HG03045 (cell line): ENCODE results near the gene MAGI1.

Experiments
- ATAC-seq: cut with Tn5 transposase; IDR thresholded peaks from one replicate; pipeline ENCODE4 v1.9.1; 2021; ENCODE audit warnings: mild to moderate bottlenecking, moderate library complexity; ENCODE audit not compliant: unreplicated experiment

MAGI1 gene

DNA sequence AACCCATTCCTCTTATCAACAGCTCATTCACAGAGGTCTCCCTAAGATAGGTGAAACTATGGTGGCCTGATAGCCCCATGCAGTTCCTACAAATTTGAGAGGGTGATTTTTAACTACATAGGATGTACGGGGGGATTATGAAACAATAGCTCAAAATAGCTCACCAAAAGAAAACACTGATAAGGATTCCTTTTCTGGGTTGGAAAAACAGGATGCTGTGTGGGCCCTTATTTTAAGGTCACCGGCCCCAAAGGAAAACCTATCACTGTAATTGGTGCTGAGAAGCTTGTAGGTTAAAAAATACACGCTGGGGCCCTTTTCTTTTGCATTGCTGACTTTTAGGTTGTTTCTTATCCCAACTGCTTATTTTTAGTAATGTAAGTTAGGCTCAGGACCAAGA, 627.4 kb downstream of the MAGI1 start:
- ATAC-seq, result no peak

DNA sequence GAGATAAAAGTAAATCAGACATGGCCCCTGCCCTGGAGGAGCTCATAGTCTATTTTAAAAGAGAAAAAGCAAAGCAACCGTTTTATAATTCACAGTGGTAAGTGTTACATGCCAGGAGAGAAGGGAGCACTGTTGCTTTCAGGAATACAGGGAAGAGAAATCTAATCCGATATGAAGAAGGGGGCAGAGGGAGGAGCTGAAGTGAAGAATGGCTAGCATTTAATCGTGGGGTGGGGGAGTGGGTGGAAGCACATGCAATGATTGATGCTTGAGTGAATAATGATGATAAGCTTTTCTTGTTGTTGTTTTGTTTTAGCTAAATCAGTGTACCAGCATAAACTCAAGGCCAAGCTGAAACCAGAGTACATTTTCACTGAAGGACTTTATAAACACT, 629.5 kb downstream of the MAGI1 start:
- no peak for ATAC-seq

DNA sequence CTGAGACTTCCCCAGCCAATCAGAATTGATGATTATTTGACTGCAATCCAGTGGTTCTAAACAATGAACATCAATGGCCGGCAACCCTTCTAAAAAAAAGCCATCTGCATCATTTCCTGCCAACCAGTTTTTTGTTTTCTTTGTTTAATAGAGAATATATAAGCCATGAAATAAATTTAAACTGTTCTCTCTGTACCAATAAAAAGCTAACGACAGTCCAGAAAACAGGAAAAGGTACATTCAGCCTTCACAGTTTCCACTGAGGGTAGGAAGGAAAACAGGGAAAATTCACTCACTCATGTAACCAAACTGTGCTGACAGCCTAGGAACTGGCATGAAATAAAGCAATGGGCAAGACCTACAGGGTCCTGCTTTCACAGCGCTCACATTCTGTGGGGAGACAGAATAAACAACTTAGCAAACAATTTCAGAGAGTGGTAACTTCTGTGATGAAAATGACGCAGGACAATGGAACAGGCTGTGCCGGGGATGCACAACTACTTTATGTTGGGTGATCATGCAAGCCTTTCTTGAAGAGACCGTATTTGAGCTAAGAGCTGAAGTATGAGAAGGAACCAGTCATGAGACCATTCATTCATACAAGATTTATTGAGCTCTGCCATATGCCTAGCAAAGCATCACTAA, 630.1 kb downstream of the MAGI1 start:
- ATAC-seq, result no peak

DNA sequence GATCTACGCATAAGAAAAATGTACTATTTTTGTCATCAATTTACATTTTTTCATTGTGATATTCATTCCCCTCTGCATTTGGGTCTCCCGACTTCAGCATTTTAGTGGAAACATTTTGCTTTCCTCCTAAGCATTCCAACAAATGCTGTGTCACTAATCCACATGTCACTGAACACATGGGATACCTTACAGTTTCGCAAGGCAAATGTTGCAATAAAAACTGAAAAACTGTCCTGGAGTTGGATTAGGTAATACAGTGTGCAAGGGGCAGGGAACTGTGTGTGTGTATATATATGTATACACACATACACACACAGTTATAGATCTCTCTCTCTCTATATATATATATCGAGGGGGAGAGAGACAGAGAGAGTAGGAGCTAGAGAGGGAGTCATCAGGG, 632.2 kb downstream of the MAGI1 start:
- ATAC-seq, result no peak

DNA sequence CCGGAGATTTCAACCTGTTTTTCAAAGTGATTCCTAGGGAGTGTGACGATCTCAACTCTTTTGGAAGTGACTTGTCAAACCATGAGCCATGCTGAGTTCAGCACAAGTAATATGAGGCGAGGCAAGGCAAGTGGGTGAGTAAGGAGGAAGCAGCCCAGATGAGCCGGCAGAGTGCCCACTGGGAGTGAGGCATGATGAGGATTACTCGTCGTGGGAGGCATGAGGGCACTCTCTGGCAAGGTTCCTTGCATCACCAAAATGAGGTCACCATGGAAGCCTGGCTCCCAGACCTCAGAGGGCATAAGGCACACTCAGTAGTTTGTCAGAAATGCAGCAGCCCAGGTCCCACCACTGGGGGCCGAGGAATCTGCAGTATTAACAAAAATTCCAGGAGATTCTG, 636.1 kb downstream of the MAGI1 start:
- ATAC-seq, result no peak

DNA sequence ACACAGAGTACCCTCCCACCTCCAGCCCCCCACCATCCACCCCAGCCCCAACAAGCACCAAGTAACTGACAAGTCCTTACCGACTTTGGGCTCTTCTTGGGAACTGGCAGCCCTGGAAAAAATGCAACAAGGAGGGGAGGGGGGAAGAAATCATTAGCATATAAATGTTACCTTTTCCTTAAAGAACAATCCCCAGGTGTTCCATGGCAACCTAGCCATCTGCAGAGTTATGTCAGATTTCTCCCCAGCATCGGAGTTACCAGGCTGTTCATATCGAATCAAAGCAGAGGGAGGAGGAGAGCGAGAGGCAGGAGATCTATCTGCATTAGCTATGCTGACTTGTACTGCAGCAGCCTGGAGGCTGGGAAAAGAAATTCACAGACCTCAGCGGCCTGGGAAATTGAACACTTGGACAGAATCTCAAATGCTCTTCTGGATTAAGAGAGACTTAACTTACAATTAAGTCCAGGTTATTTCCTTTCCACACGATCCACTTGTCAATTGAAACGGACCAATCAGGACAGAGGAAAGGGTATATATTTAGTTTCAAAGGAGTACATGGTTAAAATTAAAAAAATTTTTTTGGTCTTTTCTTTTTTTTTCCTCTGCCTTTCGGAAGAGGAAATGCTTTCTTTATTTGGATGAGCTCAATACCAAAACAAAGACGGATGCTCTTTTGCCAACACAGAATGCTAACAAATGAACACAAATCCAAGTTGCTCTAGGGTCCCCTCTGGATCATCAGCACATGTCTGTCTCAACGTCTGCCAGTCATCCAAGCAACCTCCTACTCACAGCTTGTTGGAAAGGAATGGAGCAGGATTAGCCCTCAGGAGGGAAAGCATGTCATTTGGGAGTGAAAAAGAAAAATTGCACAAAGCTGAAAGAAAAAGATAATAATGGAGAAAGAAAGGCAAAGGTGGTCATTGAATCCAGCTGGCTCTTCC, 637.1 kb downstream of the MAGI1 start:
- ATAC-seq, result no peak

DNA sequence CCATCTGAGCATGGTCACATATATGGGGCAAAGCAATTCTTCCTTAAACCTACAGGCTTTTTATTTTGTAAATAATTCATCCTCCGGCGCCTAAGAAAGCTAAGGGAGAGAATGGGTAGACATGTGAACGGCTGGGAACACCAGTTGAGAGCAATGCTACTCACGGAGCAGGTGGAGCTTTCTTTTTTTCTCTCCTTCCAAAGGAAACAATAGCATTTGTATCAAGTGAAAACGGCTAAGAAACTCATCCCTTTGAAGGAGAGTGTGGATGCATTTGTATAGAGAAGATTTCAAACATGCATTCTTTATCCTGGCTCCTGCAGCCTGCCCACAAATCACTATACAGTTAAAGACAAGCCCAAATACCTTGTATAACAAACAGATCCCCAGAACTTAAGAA, 637.8 kb downstream of the MAGI1 start:
- no peak for ATAC-seq

DNA sequence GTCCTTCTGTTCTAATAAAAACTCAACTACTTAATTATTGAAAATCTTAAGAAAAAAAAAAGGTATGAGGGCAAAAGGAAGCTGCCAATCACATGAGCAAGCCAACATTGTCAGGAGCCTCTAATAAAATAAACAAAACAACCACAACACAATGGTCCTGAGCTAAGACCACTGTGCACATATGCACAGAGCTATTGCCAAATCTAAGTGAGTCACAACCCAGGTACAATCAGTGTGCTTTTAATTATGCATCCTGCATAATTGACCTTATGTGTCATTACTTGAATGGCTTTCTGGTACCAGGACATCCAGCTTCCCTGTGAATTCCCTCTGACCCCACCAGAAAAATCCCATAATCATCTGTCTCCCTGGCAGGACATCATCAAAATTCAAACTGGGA, 639.8 kb downstream of the MAGI1 start:
- ATAC-seq, result no peak

DNA sequence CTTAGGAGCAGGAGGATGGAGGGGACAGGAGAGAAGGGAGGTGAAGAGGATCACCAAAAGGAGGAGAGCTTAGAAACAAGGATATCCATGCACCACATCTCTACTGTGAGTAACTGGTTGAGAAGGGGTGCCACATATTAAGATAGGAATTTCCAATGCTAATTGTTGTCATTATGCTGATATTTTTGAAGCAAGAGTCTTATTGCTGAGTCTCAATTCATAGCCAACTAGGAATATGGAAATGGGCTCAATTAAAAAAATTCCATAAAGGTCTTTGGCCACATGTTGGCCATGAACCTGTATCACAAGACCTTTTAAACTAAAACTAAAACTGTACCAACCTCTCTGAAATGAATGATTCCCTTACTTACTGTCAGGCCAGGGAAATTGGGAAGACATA, 642.6 kb downstream of the MAGI1 start:
- ATAC-seq, result no peak

DNA sequence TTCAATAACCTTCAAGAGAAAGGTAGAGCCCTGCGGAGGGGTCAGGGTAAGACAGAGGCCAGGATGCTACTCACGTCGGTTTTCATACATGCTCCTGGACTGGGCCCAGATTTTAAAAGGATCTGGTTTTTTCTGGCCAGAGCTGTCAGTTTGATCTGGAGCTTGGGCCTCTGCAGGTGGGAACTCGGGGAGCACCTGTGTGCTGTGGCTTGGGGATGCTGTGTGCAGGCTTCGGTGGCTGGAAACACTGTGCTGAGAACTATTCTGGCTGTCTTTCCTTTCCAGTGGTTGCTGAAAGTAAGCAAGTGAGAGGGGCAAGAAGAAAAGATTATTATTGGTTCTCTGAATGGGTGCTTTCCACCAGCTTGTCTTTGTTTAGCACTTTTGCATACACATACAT, 647.6 kb downstream of the MAGI1 start:
- no peak for ATAC-seq

DNA sequence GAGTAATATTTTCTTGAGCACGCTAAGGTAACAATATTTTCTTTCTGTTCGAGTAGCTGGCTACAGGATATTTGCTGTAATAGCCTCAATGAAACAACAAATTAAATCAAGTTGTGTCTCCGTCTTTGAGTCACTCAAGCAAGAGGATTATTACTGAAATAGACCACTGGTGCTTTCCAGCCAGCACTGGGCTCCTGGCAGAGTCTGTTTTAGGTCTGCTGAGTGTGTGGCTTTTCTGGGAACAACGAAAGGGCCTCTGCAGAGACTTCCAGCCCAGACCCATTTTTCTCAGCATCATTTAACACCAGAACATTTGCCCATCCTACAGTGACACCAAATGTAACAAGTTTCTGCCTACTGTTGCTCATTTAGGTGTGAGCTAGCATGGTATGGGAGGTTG, 652.9 kb downstream of the MAGI1 start:
- no peak for ATAC-seq

DNA sequence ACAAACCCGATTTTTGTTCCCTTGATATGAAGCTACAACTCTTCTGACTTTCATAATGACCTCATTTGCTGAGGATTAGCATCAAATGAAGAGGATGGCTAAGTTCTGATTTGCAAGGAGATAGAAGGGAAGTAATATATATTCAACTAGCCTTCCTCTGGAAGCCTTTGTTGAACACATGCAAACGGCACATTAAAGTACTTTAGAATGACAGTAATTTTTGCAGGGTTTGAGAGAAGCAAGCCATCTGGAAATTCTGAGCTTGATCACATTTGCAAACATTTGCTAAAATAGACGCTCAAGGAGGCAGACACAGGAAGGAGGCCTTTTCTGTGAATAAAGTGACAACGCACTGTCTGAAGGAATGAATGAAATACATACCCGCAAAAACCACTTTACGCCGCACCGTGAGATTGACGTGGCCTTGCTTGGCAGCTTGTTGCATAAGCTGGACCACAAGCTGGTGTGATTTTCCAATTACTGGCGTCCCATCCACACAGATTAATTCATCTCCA, 657.2 kb downstream of the MAGI1 start:
- ATAC-seq, result no peak

DNA sequence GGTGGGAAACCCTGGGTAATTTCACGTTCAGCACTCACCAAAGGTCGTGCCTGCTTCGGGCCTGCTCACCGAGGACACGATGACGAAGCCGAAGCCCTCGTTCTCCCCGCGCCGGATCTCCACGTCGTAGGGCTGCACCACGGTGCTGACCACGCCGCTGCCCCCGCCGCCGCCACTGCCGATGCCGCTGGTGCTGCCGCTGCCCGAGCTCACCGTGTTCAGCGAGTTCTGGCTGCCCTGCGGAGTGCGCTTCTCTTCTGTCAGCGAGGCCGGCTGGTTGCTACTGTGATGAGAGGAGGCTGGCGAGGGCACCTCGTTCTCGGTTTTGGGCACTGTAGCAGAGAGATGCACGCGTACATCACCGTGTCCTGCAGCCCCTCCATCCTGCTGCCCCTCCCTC, 659.5 kb downstream of the MAGI1 start:
- no peak for ATAC-seq

DNA sequence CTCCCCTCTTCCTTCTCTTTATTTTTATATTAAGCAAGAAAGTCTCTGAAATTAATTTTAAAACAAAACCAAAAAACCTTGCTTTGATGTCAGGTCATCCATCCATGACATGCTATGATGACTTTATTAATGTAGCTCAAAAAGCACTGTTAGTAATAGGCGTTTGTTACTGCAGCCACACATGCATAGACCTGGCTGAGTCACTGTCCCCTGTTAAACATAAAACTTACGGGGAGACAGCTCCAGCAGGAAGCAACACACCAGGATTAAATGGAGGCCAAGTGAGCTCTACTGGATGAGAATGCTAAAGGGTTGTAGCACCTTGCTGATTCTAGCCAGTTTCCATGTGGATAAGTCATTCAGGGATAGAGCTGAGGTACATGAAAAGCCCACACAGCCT, 661.1 kb downstream of the MAGI1 start:
- no peak for ATAC-seq

DNA sequence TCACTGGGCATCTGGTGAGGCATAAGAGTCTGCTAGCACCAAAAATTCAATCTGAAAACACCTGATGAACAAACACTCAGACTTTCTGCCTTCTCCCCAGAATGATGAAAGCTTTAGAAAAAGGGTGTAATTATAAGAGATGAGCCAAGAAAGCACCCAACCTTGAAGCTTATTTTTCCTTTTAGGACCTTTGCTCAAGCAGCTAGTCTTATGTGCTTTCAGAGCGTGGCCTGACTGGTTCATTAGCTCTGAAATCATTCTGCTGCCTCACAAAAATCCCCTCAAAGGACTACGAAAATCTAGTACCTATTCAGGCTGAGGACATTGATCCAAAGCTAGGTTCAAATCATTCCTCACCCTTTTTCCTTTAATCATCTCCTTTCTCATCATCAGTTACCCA, 662.3 kb downstream of the MAGI1 start:
- ATAC-seq, result no peak

DNA sequence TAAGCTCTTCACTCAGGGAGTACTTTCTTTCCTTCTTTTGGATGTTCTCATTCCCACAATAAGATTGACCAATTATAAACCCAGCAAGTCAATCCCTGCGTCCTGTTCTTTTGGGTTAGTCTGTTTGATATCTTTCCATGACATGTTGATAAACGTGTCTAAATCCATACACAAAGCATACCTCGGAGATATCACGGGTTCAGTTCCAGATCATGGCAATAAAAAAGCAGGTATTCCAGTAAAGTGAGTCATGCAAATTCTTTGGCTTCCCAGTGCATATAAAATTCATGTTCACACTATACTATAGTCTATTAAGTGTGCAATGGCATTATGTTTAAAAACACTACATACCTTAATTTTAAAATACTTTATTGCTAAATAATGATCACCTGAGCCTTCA, 667.7 kb downstream of the MAGI1 start:
- no peak for ATAC-seq

DNA sequence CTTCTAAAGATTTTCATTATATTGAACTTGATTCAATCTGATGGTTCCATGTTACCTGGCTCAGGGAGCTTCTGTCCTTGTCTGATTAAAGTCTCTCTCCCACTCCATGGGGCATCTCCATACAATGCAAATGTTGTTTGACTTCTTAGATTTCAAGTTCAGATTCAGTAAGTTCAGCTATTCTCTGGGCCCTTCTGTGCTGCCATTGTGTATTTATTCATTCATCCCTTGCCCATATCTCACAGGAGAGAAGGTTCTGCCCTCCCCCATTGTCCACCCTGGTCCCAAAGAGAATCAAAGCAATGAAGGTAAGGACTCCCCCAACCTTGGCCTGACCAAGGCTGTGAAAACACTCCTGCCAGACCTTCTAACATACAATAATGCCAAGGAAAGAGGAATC, 669.9 kb downstream of the MAGI1 start:
- no peak for ATAC-seq

DNA sequence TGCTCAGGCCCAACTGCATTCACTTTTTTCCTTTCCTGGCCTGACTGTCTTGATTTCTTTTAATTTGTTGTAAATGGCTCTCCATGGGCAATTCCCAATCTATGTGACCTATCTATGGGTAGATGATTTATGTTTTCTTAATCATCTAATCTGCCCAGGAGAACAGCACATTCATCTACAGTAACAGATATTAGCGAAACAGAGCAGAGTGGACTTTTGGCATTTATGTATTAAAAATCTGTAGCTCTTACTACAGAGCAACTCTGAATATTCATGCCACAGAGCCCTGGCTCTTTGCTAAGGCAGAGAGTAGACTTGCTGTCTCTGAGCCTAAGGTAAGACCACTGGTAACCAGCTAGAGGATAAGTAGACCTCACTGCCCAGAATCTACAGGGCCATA, 676.0 kb downstream of the MAGI1 start:
- ATAC-seq, result no peak

DNA sequence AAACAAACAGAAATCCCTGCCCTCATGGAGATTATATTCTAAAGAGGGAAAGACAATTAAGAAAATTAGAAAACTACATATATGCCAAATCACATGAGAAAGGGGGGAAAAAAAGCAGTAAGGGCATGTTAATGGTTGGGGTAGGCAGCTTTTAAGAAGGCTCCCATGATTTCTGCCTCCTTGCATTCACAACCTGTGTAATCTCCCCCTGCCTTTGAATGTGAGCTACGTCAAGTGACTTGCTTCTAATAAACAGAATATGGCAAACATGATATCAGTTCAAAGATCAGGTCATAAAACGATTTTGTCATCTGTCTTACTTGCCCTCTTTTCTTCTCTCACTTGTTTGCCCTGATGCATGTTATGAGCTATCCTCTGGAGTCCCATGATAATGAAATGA, 677.3 kb downstream of the MAGI1 start:
- no peak for ATAC-seq

DNA sequence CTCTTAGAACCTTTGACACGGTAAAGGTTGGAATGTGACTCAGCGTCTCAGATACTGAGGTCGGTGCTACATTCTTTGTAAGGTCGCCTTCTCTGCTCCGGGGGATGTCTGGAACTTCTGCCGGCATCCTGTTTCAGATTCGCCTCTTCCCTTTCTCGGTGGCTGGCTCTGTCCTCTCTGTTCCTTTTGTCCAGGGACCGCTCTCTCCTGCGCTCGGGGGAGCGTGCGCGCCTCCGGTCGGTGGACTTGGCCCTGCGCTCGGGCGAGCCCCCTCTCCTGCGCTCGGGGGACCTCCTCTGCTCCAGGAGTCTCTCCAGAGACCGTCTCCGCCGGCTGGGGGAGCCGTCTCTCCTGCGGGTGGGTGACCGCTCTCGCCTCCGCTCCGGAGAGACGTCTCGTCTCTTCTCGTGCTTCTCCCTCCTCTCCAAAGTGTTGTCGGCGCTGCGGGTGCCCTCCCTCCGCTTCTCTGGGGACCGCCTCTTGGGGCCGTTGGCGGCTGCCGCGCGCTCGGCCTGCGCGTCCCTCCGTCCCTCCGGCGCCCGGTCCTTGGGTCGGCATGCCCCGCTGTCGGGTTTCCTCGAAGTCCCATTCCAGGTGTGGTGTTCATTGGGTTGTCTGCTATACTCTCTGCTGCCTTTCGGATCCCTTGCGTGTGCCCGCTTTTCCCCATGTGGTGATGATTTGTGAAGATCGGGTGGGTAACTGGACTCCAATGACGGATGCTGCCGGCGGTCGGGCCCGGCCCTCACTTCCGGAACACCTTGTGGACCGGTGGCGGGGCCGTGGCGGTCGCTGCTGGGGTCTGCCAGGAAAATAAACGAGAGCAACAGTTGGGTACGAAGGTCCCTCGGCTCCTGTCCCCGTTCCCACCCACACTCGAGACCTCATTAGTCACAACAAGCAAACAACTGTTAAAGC, 682.1 kb downstream of the MAGI1 start:
- ATAC-seq, result no peak

DNA sequence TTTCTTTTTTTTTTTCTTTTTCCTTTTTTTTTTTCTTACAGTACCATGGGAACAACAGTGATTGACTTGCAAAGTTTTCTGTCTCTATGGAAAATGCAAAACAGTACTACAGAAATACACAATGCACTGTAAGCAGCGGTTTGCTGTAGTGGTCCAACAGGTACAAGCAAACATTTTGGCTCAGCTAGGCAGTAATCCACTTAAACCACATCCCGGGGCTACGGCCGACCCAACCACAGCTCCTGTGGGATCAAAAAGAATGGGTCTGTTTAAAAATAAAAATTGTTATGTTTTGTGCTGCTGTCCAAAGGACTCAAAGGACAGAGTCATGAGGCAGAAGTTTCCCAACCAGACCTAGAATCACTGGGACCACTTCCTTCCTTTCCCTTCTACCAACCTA, 683.8 kb downstream of the MAGI1 start:
- no peak for ATAC-seq
